ENCODE measurements around the gene BICRAL.
A peak's percentile ranks its signal among the peaks of the same experiment; 100 is the strongest.

BICRAL gene

GRCh38 chr6:42744351-42744893 lies 37.4 kb upstream of the BICRAL start:
- no peaks in the 10 kb centered on the region for H3K36me3 ChIP-seq (ENCODE audit: control insufficient read depth, insufficient read depth, low read length)
- TF ChIP-seq CTCF (IDR thresholded peaks at IDR 0.05; ENCODE audit: insufficient read depth, low read length, poor library complexity, severe bottlenecking), result no peak
- DNase-seq (ENCODE audit: extremely low read depth, insufficient read length), result no peak
- peak overlapping the region; percentile 91 for H3K4me3 ChIP-seq (replicated peaks; ENCODE audit: low read depth, low read length)
- H3K27me3 ChIP-seq (replicated peaks; ENCODE audit: control insufficient read depth, insufficient read depth, low read length), result no peaks in the 10 kb centered on the region

GRCh38 chr6:42745083-42745639 lies 36.7 kb upstream of the BICRAL start:
- DNase-seq (ENCODE audit: extremely low read depth, insufficient read length), result peak; percentile 55
- H3K4me3 ChIP-seq (replicated peaks; ENCODE audit: low read depth, low read length), result peak overlapping the region; percentile 91
- H3K27me3 ChIP-seq (replicated peaks; ENCODE audit: control insufficient read depth, insufficient read depth, low read length), result no peaks in the 10 kb centered on the region
- H3K36me3 ChIP-seq (ENCODE audit: control insufficient read depth, insufficient read depth, low read length), result no peaks in the 10 kb centered on the region
- TF ChIP-seq CTCF (IDR thresholded peaks at IDR 0.05; ENCODE audit: insufficient read depth, low read length, poor library complexity, severe bottlenecking), result no peak

- no peaks in the 10 kb centered on the region for H3K36me3 ChIP-seq (ENCODE audit: control insufficient read depth, insufficient read depth, low read length)
- DNase-seq (ENCODE audit: extremely low read depth, insufficient read length), result peak; percentile 96
- no peaks in the 10 kb centered on the region for H3K27me3 ChIP-seq (replicated peaks; ENCODE audit: control insufficient read depth, insufficient read depth, low read length)
- peak within 1 kb of the TSS; percentile 91 for H3K4me3 ChIP-seq (replicated peaks; ENCODE audit: low read depth, low read length)
- no peak for TF ChIP-seq CTCF (IDR thresholded peaks at IDR 0.05; ENCODE audit: insufficient read depth, low read length, poor library complexity, severe bottlenecking)
Measured at GRCh38 chr6:42745640-42746462, 36.0 kb upstream of the BICRAL start, which contains the start of gene TBCC. Gene TBCC (minus strand): TSS chr6:42746103. CDS start chr6:42746073, 30 bp downstream.

- no peak for TF ChIP-seq CTCF (IDR thresholded peaks at IDR 0.05; ENCODE audit: insufficient read depth, low read length, poor library complexity, severe bottlenecking)
- Histone ChIP-seq H3K4me3 (replicated peaks; ENCODE audit: low read depth, low read length) (peak overlapping the region; percentile 91), H3K27me3 (replicated peaks; ENCODE audit: control insufficient read depth, insufficient read depth, low read length) (no peaks in the 10 kb centered on the region), H3K36me3 (ENCODE audit: control insufficient read depth, insufficient read depth, low read length) (no peaks in the 10 kb centered on the region)
- peak; percentile 94 for DNase-seq (ENCODE audit: extremely low read depth, insufficient read length)
Measured at GRCh38 chr6:42746463-42747391, 35.1 kb upstream of the BICRAL start.

- peak overlapping the region; percentile 91 for H3K4me3 ChIP-seq (replicated peaks; ENCODE audit: low read depth, low read length)
- TF ChIP-seq CTCF (IDR thresholded peaks at IDR 0.05; ENCODE audit: insufficient read depth, low read length, poor library complexity, severe bottlenecking), result no peak
- no peaks in the 10 kb centered on the region for H3K27me3 ChIP-seq (replicated peaks; ENCODE audit: control insufficient read depth, insufficient read depth, low read length)
- H3K36me3 ChIP-seq (ENCODE audit: control insufficient read depth, insufficient read depth, low read length), result no peaks in the 10 kb centered on the region; the same call in 1 of the 2 replicates
- DNase-seq (ENCODE audit: extremely low read depth, insufficient read length), result no peak
Measured at GRCh38 chr6:42748203-42748898, 33.5 kb upstream of the BICRAL start.
